Iris pigment epithelial cell (primary cell): ENCODE results near the gene LYRM9.
"Not testable (repeated sequence)": the region's sequence is repeated elsewhere in the genome, so short reads cannot be mapped to it uniquely, and the experiment has no call there.

Source experiments
- DNase-seq: peaks from one replicate; pipeline ENCODE4 v3.0.0-alpha.2; 2011; ENCODE audit warnings: low read depth

The LYRM9 gene

DNA sequence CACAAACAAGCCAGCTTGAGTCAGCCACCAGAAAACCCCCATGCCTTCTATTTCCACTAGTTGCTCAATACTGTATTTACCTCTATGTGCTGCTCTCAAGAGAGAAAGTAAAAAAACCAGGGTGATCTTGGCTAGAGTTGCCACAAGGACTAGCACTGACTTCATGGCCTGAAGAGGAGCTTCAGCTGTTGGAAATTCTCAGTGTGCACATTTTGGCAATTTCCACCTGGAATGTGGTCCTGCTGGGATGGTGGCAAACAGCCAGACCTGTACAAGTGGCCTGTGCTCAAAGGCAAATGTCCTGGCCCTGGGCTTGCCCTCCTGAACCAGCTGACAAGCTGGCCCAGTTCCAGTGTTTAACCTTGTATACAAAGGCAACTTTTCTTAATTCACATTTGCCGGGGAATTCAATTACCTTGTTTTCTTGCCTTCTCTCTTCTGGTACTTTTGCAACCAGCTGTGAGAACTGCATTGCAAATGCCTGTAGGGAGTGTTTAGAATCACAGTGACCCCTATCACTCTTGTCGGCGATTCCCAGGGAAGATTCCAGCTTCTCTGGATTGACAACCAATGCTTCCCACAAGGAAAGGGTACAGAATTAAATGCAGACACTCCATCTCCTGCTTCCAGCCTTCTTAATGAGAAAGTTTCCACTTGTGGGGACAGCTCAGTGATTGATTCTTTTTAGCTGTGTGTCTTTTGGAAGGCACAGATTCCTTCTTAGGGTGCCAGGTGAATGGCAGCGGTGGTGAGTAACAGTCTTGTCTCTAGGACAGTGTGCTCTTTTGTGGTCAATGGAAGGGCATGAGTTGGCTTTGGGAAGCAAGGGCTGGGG, 53.4 kb downstream of the LYRM9 start:
- DNase-seq, result not testable (repeated sequence)

GRCh38 chr17:27838607-27839006, 54.6 kb downstream of the LYRM9 start:
- DNase-seq, result not testable (repeated sequence)

- DNase-seq, result not testable (repeated sequence)
Observed at GRCh38 chr17:27837769-27838168, 55.4 kb downstream of the LYRM9 start.

GRCh38 chr17:27836651-27837050, 56.5 kb downstream of the LYRM9 start:
- no peak for DNase-seq

- no peak for DNase-seq
Observed at GRCh38 chr17:27834571-27834970, 58.6 kb downstream of the LYRM9 start.

DNA sequence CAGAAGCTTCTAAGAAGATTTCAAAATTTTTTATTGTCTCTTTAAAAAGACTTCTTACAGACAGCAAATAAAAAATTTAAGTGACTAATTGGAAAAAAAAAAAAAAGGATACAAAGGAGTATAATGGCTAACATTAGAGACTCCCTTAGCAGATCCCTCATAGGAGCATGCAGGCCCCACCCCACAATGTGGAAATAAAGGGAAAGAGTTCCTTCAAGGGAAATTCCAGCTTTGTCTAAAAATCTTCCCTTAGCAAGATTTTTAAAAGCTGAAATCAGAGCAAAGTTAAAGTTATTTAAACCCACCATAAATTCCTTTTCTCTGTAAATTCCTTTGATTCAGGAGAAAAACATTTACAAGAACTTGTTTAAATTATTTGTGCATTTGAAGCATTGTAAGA, 60.3 kb downstream of the LYRM9 start:
- DNase-seq, result no peak

DNA sequence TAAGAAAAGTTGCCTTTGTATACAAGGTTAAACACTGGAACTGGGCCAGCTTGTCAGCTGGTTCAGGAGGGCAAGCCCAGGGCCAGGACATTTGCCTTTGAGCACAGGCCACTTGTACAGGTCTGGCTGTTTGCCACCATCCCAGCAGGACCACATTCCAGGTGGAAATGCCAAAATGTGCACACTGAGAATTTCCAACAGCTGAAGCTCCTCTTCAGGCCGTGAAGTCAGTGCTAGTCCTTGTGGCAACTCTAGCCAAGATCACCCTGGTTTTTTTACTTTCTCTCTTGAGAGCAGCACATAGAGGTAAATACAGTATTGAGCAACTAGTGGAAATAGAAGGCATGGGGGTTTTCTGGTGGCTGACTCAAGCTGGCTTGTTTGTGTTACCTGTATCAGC, 63.3 kb downstream of the LYRM9 start:
- not testable (repeated sequence) for DNase-seq

DNA sequence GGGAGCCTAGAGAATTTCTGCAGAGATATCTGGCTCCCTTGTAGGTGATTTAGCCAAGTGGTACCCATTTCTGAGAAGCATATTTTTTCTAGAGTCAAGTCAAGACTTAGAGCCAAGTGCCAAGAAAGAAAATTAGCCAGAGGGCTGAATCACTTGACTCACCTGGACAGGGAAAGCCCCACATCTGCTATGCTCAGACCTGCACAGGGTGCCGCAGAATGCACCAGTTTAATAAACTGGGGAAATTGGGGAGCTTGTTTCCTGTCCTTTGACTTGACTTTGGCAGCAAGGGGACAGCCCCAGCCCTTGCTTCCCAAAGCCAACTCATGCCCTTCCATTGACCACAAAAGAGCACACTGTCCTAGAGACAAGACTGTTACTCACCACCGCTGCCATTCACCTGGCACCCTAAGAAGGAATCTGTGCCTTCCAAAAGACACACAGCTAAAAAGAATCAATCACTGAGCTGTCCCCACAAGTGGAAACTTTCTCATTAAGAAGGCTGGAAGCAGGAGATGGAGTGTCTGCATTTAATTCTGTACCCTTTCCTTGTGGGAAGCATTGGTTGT, 63.9 kb downstream of the LYRM9 start:
- not testable (repeated sequence) for DNase-seq
